NCI-H2171 (cell line): ENCODE measurements around the gene LGALS16.
"Not testable (repeated sequence)": the region's sequence is repeated elsewhere in the genome, so short reads cannot be mapped to it uniquely, and the experiment has no call there.

Source experiments
- DNase-seq: peaks from one replicate; lab custom pipeline; 2025; lab: John Stamatoyannopoulos, UW

Gene LGALS16

GRCh38 chr19:39677961-39678889 is 22.5 kb downstream of the LGALS16 start:
- no peak for DNase-seq

GRCh38 chr19:39679056-39679790 is 23.5 kb downstream of the LGALS16 start:
- no peak for DNase-seq

GRCh38 chr19:39679791-39680168 is 24.1 kb downstream of the LGALS16 start:
- DNase-seq: no peak

- DNase-seq: no peak
Measured at GRCh38 chr19:39680593-39680992, 24.9 kb downstream of the LGALS16 start.

GRCh38 chr19:39681416-39681815 is 25.7 kb downstream of the LGALS16 start:
- no peak for DNase-seq

- DNase-seq: no peak
Measured at GRCh38 chr19:39684267-39684666, 28.6 kb downstream of the LGALS16 start.

GRCh38 chr19:39686739-39687138 is 31.0 kb downstream of the LGALS16 start:
- DNase-seq: no peak

GRCh38 chr19:39688637-39689036 is 32.9 kb downstream of the LGALS16 start:
- not testable (repeated sequence) for DNase-seq

- DNase-seq: no peak
Measured at GRCh38 chr19:39692166-39692565, 36.5 kb downstream of the LGALS16 start.

- no peak for DNase-seq
Measured at GRCh38 chr19:39692822-39693221, 37.1 kb downstream of the LGALS16 start.

- no peak for DNase-seq
Measured at GRCh38 chr19:39695759-39696158, 40.0 kb downstream of the LGALS16 start.

- no peak for DNase-seq
Measured at GRCh38 chr19:39696387-39696786, 40.7 kb downstream of the LGALS16 start.

GRCh38 chr19:39698535-39698934 is 42.8 kb downstream of the LGALS16 start:
- DNase-seq: no peak

- DNase-seq: no peak
Measured at GRCh38 chr19:39701291-39701690, 45.6 kb downstream of the LGALS16 start.

GRCh38 chr19:39704181-39705044 is 48.7 kb downstream of the LGALS16 start, which contains the start of gene LGALS14:
Gene LGALS14 (plus strand): TSS chr19:39704481. CDS start chr19:39704529, 48 bp downstream.
- DNase-seq: no peak

- no peak for DNase-seq
Measured at GRCh38 chr19:39705578-39706188, 50.0 kb downstream of the LGALS16 start.

GRCh38 chr19:39708594-39708993 is 52.9 kb downstream of the LGALS16 start:
- no peak for DNase-seq

GRCh38 chr19:39709026-39709872 is 53.5 kb downstream of the LGALS16 start:
- no peak for DNase-seq
